ENCODE data around the gene NAP1L5.

GRCh38 chr4:88744609-88745008, 47.0 kb upstream of the NAP1L5 start:
- no peak for TF ChIP-seq CTCF (IDR thresholded peaks at IDR 0.05)
- no peak for TF ChIP-seq POLR2AphosphoS5 (IDR thresholded peaks at IDR 0.05)
- no peak for TF ChIP-seq POLR2A (IDR thresholded peaks at IDR 0.05)

All from gastroesophageal sphincter (tissue), 3 donors.